ENCODE results near the gene TOM1L2. TPM values are rescaled to one million over a fixed set of nuclear protein-coding genes. Genes with fewer than 3 reads are reported as not detected.

TOM1L2 gene
- total RNA-seq, 1 experiment from 2014 or later = 24.1 TPM

DNA sequence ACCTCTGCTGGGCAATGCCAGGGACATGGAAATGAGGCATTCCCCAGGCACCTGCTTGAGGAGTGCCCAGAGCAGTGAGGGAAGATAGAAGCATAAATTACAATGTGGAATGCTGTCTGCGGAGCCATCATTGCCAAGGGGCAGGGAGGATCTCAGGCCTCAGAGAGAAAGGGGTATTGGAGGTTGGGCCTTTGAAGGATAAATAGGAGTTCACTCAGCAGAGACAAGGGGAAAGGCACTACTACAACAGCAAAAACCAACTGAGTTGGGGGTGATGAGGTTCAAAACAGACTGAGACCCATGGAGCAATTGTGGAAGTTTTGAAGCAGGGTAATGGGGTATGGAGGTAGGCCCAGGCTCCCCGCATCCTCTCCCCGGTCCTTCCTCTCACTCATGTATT lies 168.2 kb downstream of the TOM1L2 start (continued):
- TF ChIP-seq JUND (IDR thresholded peaks at IDR 0.05) = no peak
- TF ChIP-seq, protein P1, sequence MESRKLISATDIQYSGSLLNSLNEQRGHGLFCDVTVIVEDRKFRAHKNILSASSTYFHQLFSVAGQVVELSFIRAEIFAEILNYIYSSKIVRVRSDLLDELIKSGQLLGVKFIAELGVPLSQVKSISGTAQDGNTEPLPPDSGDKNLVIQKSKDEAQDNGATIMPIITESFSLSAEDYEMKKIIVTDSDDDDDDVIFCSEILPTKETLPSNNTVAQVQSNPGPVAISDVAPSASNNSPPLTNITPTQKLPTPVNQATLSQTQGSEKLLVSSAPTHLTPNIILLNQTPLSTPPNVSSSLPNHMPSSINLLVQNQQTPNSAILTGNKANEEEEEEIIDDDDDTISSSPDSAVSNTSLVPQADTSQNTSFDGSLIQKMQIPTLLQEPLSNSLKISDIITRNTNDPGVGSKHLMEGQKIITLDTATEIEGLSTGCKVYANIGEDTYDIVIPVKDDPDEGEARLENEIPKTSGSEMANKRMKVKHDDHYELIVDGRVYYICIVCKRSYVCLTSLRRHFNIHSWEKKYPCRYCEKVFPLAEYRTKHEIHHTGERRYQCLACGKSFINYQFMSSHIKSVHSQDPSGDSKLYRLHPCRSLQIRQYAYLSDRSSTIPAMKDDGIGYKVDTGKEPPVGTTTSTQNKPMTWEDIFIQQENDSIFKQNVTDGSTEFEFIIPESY (IDR thresholded peaks at IDR 0.05; ENCODE audit: extremely low read depth, insufficient replicate concordance, low read length) = no peak
- no peak for TF ChIP-seq EZH2 (IDR thresholded peaks at IDR 0.05)
- TF ChIP-seq, protein P2, sequence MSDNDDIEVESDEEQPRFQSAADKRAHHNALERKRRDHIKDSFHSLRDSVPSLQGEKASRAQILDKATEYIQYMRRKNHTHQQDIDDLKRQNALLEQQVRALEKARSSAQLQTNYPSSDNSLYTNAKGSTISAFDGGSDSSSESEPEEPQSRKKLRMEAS (IDR thresholded peaks at IDR 0.05) = no peak
- TF ChIP-seq, protein P3, sequence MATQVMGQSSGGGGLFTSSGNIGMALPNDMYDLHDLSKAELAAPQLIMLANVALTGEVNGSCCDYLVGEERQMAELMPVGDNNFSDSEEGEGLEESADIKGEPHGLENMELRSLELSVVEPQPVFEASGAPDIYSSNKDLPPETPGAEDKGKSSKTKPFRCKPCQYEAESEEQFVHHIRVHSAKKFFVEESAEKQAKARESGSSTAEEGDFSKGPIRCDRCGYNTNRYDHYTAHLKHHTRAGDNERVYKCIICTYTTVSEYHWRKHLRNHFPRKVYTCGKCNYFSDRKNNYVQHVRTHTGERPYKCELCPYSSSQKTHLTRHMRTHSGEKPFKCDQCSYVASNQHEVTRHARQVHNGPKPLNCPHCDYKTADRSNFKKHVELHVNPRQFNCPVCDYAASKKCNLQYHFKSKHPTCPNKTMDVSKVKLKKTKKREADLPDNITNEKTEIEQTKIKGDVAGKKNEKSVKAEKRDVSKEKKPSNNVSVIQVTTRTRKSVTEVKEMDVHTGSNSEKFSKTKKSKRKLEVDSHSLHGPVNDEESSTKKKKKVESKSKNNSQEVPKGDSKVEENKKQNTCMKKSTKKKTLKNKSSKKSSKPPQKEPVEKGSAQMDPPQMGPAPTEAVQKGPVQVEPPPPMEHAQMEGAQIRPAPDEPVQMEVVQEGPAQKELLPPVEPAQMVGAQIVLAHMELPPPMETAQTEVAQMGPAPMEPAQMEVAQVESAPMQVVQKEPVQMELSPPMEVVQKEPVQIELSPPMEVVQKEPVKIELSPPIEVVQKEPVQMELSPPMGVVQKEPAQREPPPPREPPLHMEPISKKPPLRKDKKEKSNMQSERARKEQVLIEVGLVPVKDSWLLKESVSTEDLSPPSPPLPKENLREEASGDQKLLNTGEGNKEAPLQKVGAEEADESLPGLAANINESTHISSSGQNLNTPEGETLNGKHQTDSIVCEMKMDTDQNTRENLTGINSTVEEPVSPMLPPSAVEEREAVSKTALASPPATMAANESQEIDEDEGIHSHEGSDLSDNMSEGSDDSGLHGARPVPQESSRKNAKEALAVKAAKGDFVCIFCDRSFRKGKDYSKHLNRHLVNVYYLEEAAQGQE (IDR thresholded peaks at IDR 0.05; ENCODE audit: low read depth) = no peak

DNA sequence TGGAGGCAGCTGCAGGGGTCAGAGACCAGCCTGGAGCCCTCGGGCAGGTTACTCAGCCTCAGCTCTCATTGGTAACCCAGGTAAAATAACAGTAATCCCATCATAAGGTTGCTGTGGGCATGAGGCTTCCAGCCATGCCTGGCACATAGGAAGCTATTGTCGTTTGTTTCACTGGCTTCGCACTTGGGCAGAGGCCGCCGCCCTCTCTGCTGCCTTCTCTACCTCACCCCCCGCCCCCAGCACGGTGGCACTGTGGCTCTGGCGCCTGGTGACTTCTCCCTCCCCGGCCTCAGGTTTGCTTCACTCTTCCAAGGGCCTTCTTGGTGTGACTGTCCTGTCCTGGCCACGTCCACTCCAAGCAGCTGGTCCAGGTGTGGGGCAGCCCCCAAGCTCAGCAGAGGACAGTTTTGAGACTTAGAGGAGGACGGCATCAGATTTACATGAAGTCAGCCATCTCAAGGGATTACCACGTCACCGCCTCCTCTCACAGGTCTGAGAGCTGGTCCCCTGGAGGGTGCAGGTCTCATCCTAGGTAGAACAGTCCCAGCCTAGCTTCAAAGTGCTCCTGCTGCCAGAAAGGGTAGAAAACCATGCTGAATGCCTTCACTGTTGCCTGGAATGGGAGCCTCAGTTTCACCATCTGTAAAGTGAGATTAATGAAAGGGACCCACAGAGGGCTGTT lies 170.3 kb downstream of the TOM1L2 start:
- Histone ChIP-seq H4K20me1 (ENCODE audit: insufficient read depth) (no peaks in the 10 kb centered on the region), H2AFZ (ENCODE audit: low read depth, low read length, poor library complexity, severe bottlenecking) (no peak overlapping the region), H3K4me1 (ENCODE audit: control insufficient read depth in 1 of 2, insufficient read depth in 2 of 2, low read length in 2 of 2) (peaks cover 0 to 5% of the 10 kb centered on the region in 2 experiments; a peak in 1 of 4 replicates), H3K4me3 (replicated peaks in 1 of 2; ENCODE audit: low read depth in 1 of 2, low read length in 2 of 2) (no peak overlapping the region), H3K4me2 (ENCODE audit: low read length) (no peak overlapping the region), H3K9me2 (ENCODE audit: insufficient read depth) (no peaks in the 10 kb centered on the region), H3K9ac (ENCODE audit: low read length) (no peak overlapping the region), H3K36me3 (ENCODE audit: control insufficient read depth in 1 of 2, insufficient read depth in 2 of 2, low read length in 2 of 2) (peaks cover 4 to 7% of the 10 kb centered on the region in 2 experiments; a peak in 3 of 4 replicates), H3K27me3 (ENCODE audit: insufficient read depth, low read length) (no peaks in the 10 kb centered on the region), H3K79me2 (ENCODE audit: insufficient read depth, low read length) (no peaks in the 10 kb centered on the region), H3K9me3 (ENCODE audit: control insufficient read depth in 1 of 2, insufficient read depth in 1 of 2, low read depth in 1 of 2, low read length in 2 of 2) (no peaks in the 10 kb centered on the region), H3K27ac (ENCODE audit: low read depth, low read length) (no peak overlapping the region)
- TF ChIP-seq EZH2 (IDR thresholded peaks at IDR 0.05) (no peak), CBX3 (IDR thresholded peaks at IDR 0.05; ENCODE audit: low read depth) (no peak), ELF1 (IDR thresholded peaks at IDR 0.05; ENCODE audit: borderline replicate concordance, low read depth) (no peak), ZNF274 (IDR thresholded peaks at IDR 0.05; ENCODE audit: low read depth, low read length) (no peak), SRF (IDR thresholded peaks at IDR 0.05; ENCODE audit: low read depth) (no peak), EZH2phosphoT487 (IDR thresholded peaks at IDR 0.05; ENCODE audit: borderline replicate concordance) (no peak), SIN3A (IDR thresholded peaks at IDR 0.05; ENCODE audit: low read depth) (no peak), JUND (IDR thresholded peaks at IDR 0.05) (no peak), POLR2AphosphoS5 (IDR thresholded peaks at IDR 0.05; ENCODE audit: low read depth, low read length) (no peak)
- TF ChIP-seq, protein P1 (IDR thresholded peaks at IDR 0.05; ENCODE audit: extremely low read depth, insufficient replicate concordance, low read length) = no peak
- TF ChIP-seq, protein P4, sequence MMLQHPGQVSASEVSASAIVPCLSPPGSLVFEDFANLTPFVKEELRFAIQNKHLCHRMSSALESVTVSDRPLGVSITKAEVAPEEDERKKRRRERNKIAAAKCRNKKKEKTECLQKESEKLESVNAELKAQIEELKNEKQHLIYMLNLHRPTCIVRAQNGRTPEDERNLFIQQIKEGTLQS (IDR thresholded peaks at IDR 0.05) = no peak
- ChIA-PET RAD21 (ENCODE audit: low non-redundant PET in 1 of 2, low total read pairs in 2 of 2, uncharacterized antibody in 2 of 2, unreplicated experiment in 2 of 2) (no interaction called here), CTCF (no interaction called here), POLR2A (interaction anchor here (1.1 kb wide), 1 partner anchor 34 kb away, joined by 4 read pairs; no protein-coding TSS in a partner anchor)
- ATAC-seq (no peak), DNase-seq (ENCODE audit: low read depth, low spot score) (no peak)
- intact Hi-C loops (cut with micrococcal nuclease) = no loop called here
- no TSS peak for BruUV-seq (replicated peaks)
